ENCODE data around the gene TMED7.

DNA sequence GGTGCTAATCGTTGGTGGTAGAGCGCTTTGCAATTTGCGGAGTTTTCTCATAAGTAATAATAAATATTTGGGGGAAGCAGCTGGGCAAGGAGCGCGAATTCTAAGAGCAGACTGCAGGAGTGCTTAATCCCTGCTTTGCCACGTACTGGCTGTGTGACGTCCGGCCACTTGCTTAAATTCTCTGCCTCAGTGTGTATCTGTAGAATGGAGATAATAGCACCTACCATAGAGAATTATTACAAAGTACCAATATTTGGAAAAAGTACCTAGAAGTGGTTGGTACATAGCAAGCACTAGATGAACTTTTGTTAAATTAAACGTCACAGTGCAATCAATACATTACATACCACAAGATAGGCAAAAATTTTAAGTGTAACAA is 598 bp upstream of the TMED7 start:
- TF ChIP-seq, protein P1, sequence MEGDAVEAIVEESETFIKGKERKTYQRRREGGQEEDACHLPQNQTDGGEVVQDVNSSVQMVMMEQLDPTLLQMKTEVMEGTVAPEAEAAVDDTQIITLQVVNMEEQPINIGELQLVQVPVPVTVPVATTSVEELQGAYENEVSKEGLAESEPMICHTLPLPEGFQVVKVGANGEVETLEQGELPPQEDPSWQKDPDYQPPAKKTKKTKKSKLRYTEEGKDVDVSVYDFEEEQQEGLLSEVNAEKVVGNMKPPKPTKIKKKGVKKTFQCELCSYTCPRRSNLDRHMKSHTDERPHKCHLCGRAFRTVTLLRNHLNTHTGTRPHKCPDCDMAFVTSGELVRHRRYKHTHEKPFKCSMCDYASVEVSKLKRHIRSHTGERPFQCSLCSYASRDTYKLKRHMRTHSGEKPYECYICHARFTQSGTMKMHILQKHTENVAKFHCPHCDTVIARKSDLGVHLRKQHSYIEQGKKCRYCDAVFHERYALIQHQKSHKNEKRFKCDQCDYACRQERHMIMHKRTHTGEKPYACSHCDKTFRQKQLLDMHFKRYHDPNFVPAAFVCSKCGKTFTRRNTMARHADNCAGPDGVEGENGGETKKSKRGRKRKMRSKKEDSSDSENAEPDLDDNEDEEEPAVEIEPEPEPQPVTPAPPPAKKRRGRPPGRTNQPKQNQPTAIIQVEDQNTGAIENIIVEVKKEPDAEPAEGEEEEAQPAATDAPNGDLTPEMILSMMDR (IDR thresholded peaks at IDR 0.05 in 4 of 5, conservative IDR thresholded peaks at IDR 0.05 in 1 of 5) = peak in 1 of 5 experiments; percentile 22
- TF ChIP-seq POLR2A (IDR thresholded peaks at IDR 0.05) = no peak

Data from gastrocnemius medialis (tissue), 4 donors.